HepG2 (cell line): Measurements from ENCODE around the gene OST4. TPM values are rescaled to one million over a fixed set of nuclear protein-coding genes. Genes with fewer than 3 reads are reported as not detected.
A peak's percentile ranks its signal among the peaks of the same experiment; 100 is the strongest.

ENCODE experiments used
- ATF5 ChIP-seq: sonication (generic); formaldehyde crosslinking; IDR thresholded peaks from 2 replicates; pipeline ENCODE4 v1.4.0; 2020; ENCODE audit warnings: mild to moderate bottlenecking, low read depth, missing genetic modification reagents
- GATAD1 ChIP-seq: IDR thresholded peaks from 2 replicates; pipeline ENCODE4 v1.6.1; 2016; ENCODE audit warnings: missing genetic modification reagents, missing compliant biosample characterization
- GLMP ChIP-seq: sonication (generic); formaldehyde crosslinking; IDR thresholded peaks from 2 replicates; pipeline ENCODE4 v1.9.0; 2021; ENCODE audit warnings: missing genetic modification reagents, mild to moderate bottlenecking, borderline replicate concordance
- HDAC2 ChIP-seq: sonication (generic); formaldehyde crosslinking; IDR thresholded peaks from 2 replicates; pipeline ENCODE4 v1.4.0; 2020; ENCODE audit warnings: missing genetic modification reagents
- IKZF1 ChIP-seq: fragments of 450-650 bp; IDR thresholded peaks from 2 replicates; pipeline ENCODE4 v1.7.1; 2016
- KAT8 ChIP-seq: IDR thresholded peaks from 2 replicates; pipeline ENCODE4 v1.6.1; 2016; ENCODE audit warnings: missing genetic modification reagents, missing compliant biosample characterization
- MATR3 ChIP-seq: sonication (generic); formaldehyde crosslinking; IDR thresholded peaks from 2 replicates; pipeline ENCODE4 v1.4.0; 2020; ENCODE audit warnings: missing genetic modification reagents
- MTERF4 ChIP-seq: sonication (generic); formaldehyde crosslinking; IDR thresholded peaks from 2 replicates; pipeline ENCODE4 v1.8.0; 2023; ENCODE audit warnings: mild to moderate bottlenecking, missing genetic modification reagents
- NR2F2 ChIP-seq: IDR thresholded peaks from 2 replicates; pipeline ENCODE4 v1.6.1; 2012; ENCODE audit warnings: low read depth, inconsistent platforms, borderline replicate concordance
- PRDM15 ChIP-seq: sonication (generic); formaldehyde crosslinking; IDR thresholded peaks from 2 replicates; pipeline ENCODE4 v1.4.0; 2020; ENCODE audit warnings: missing genetic modification reagents
- SMAD1 ChIP-seq: sonication (generic); formaldehyde crosslinking; IDR thresholded peaks from 2 replicates; pipeline ENCODE4 v1.4.0; 2020; ENCODE audit warnings: missing genetic modification reagents, low read depth, mild to moderate bottlenecking, borderline replicate concordance
- ZBTB39 ChIP-seq: sonication (generic); formaldehyde crosslinking; IDR thresholded peaks from 2 replicates; pipeline ENCODE4 v1.5.0; 2020; ENCODE audit warnings: missing genetic modification reagents
- ZBTB42 ChIP-seq: sonication (generic); formaldehyde crosslinking; IDR thresholded peaks from 2 replicates; pipeline ENCODE4 v1.5.0; 2020; ENCODE audit warnings: mild to moderate bottlenecking, missing genetic modification reagents
- ZFP36L1 ChIP-seq: sonication (generic); formaldehyde crosslinking; IDR thresholded peaks from 2 replicates; pipeline ENCODE4 v1.8.0; 2022; ENCODE audit warnings: mild to moderate bottlenecking, missing genetic modification reagents, moderate library complexity
- ZNF225 ChIP-seq: sonication (generic); formaldehyde crosslinking; IDR thresholded peaks from 2 replicates; pipeline ENCODE4 v1.4.0; 2020; ENCODE audit warnings: mild to moderate bottlenecking, missing genetic modification reagents
- ZNF230 ChIP-seq: sonication (generic); formaldehyde crosslinking; IDR thresholded peaks from 2 replicates; pipeline ENCODE4 v1.4.0; 2020; ENCODE audit warnings: mild to moderate bottlenecking, missing genetic modification reagents
- ZNF337 ChIP-seq: sonication (generic); formaldehyde crosslinking; IDR thresholded peaks from 2 replicates; pipeline ENCODE4 v1.5.1; 2020; ENCODE audit warnings: missing genetic modification reagents, low read depth, mild to moderate bottlenecking, borderline replicate concordance
- ZNF513 ChIP-seq: sonication (generic); formaldehyde crosslinking; conservative IDR thresholded peaks from 2 replicates; pipeline ENCODE4 v1.5.0; 2020; ENCODE audit warnings: missing genetic modification reagents
- polyA plus RNA-seq, 8 experiments: library from polyadenylated mRNA; depleted of rRNA in 3 of 8; stranded (reverse) in 7 of 8; unstranded in 1 of 8; fragments of >200 nt; fragmentation: Illumina TruSeq in 4 of 8; extraction: Trizol in 4 of 8; gene quantifications; 2 replicates each; pipeline versions ENCODE4 v1.2.1 to v1.2.3, GENCODE V29; 2011 to 2016; ENCODE audit warnings: low read depth in 4 of 8, missing spikeins in 1 of 8, mixed read lengths in 1 of 8; ENCODE audit not compliant: insufficient read depth in 1 of 8
- total RNA-seq, 5 experiments: library from RNA; depleted of rRNA; stranded (reverse); fragments of >200 nt; fragmentation: Illumina TruSeq; extraction: Trizol; gene quantifications; 2 replicates each; pipeline ENCODE4 v1.2.3, GENCODE V29; 2016; ENCODE audit warnings: low read depth in 1 of 5

Gene OST4
- total and polyA plus RNA-seq, 2 of the 13 experiments (the other 11 are each of a cell fraction or from before 2014, with no cell fraction given): 498 to 584 TPM

- TF ChIP-seq MATR3: no peak
- TF ChIP-seq GLMP (CRISPR knock-in tag): no peak
- TF ChIP-seq HDAC2 (CRISPR knock-in tag): peak; percentile 38
- no peak for TF ChIP-seq ZNF513 (CRISPR knock-in tag)
- TF ChIP-seq NR2F2: peak; percentile 53; the same call in 1 of the 2 replicates
- no peak for TF ChIP-seq ATF5 (CRISPR knock-in tag)
- TF ChIP-seq ZNF230: no peak
- TF ChIP-seq MTERF4 (CRISPR knock-in tag): peak; percentile 92; the same call in 1 of the 2 replicates
- peak; percentile 6; the same call in 1 of the 2 replicates for TF ChIP-seq KAT8
- no peak for TF ChIP-seq ZNF337
- peak; percentile 48; the same call in 1 of the 2 replicates for TF ChIP-seq ZFP36L1 (CRISPR knock-in tag)
- TF ChIP-seq GATAD1 (CRISPR knock-in tag): no peak; the same call in 1 of the 2 replicates
- TF ChIP-seq IKZF1: no peak
- peak; percentile 50; the same call in 1 of the 2 replicates for TF ChIP-seq ZBTB39 (CRISPR knock-in tag)
- TF ChIP-seq ZNF225 (CRISPR knock-in tag): 0 out of 2 replicates have a peak, but pooled peaks have one; percentile 22
- TF ChIP-seq SMAD1 (CRISPR knock-in tag): peak; percentile 39; the same call in 1 of the 2 replicates
- TF ChIP-seq ZBTB42 (CRISPR knock-in tag): peak; percentile 69; the same call in 1 of the 2 replicates
- 0 out of 2 replicates have a peak, but pooled peaks have one; percentile 10 for TF ChIP-seq PRDM15
Measured at GRCh38 chr2:27086724-27087593, 15.5 kb upstream of the OST4 start, which contains the start of gene KHK (continued).
